Activated T-helper 1 cell treated with Interleukin-2 at 50 U/mL for 16 hours (primary cell): ENCODE measurements around the gene CEP128.

Source experiments
- DNase-seq: peaks from one replicate; pipeline ENCODE4 v3.0.0-alpha.2; 2020; ENCODE audit warnings: low read depth

Gene CEP128

GRCh38 chr14:80664576-80664975, 277.0 kb downstream of the CEP128 start:
- DNase-seq: no peak

GRCh38 chr14:80663541-80663940, 278.0 kb downstream of the CEP128 start:
- DNase-seq: no peak

GRCh38 chr14:80659783-80660182, 281.8 kb downstream of the CEP128 start:
- DNase-seq: no peak

- DNase-seq: no peak
Measured at GRCh38 chr14:80658733-80659132, 282.8 kb downstream of the CEP128 start.

GRCh38 chr14:80658155-80658554, 283.4 kb downstream of the CEP128 start:
- no peak for DNase-seq

- no peak for DNase-seq
Measured at GRCh38 chr14:80653956-80654355, 287.6 kb downstream of the CEP128 start.

GRCh38 chr14:80645667-80646413, 295.7 kb downstream of the CEP128 start:
- DNase-seq: no peak

- no peak for DNase-seq
Measured at GRCh38 chr14:80644826-80645225, 296.7 kb downstream of the CEP128 start.

GRCh38 chr14:80638620-80639515, 302.7 kb downstream of the CEP128 start:
- no peak for DNase-seq

GRCh38 chr14:80637756-80638619, 303.6 kb downstream of the CEP128 start:
- no peak for DNase-seq

GRCh38 chr14:80636071-80636470, 305.5 kb downstream of the CEP128 start:
- DNase-seq: no peak

GRCh38 chr14:80634106-80634758, 307.3 kb downstream of the CEP128 start:
- no peak for DNase-seq

GRCh38 chr14:80629606-80630005, 311.9 kb downstream of the CEP128 start:
- no peak for DNase-seq

GRCh38 chr14:80628547-80628946, 313.0 kb downstream of the CEP128 start:
- no peak for DNase-seq

GRCh38 chr14:80627745-80628144, 313.8 kb downstream of the CEP128 start:
- DNase-seq: no peak

GRCh38 chr14:80624581-80624980, 317.0 kb downstream of the CEP128 start:
- no peak for DNase-seq

GRCh38 chr14:80621701-80622100, 319.8 kb downstream of the CEP128 start:
- DNase-seq: no peak

- DNase-seq: no peak
Measured at GRCh38 chr14:80620434-80620833, 321.1 kb downstream of the CEP128 start.

- DNase-seq: no peak
Measured at GRCh38 chr14:80618751-80619329, 322.7 kb downstream of the CEP128 start.

GRCh38 chr14:80615831-80616230, 325.7 kb downstream of the CEP128 start:
- no peak for DNase-seq

- no peak for DNase-seq
Measured at GRCh38 chr14:80609055-80609454, 332.5 kb downstream of the CEP128 start.
